Activated CD8-positive, alpha-beta memory T cell treated with anti-CD3 and anti-CD28 coated beads, Interleukin-2, amount 10 ng/mL, durations not matched to agents 7 days and 5 days (primary cell): ENCODE measurements around the gene COX7A2L. TPM values are rescaled to one million over a fixed set of nuclear protein-coding genes. Genes with fewer than 3 reads are reported as not detected.
"Not testable (repeated sequence)": the region's sequence is repeated elsewhere in the genome, so short reads cannot be mapped to it uniquely, and the experiment has no call there.

Experiments
- ATAC-seq: fragments of 150-1000 bp; cut with Tn5 transposase; one replicate; pipeline ENCODE4 v1.10.0; 2021; ENCODE audit warnings: moderate library complexity
- CTCF ChIA-PET: fragments of 350-600 bp; sonication (Branson Sonifier 250); formaldehyde crosslinking; loops from one replicate; lab custom pipeline; 2021; ENCODE audit warnings: antibody characterized with exemption; lab: Charles Lee
- DNase-seq: peaks from one replicate; pipeline ENCODE4 v3.0.0-alpha.2; 2020
- H3K27ac Mint-ChIP-seq: one replicate; pipeline ENCODE4 v1.8.0; 2021; ENCODE audit warnings: mild to moderate bottlenecking, mixed read lengths
- H3K27me3 Mint-ChIP-seq: one replicate; pipeline ENCODE4 v1.8.0; 2021; ENCODE audit warnings: mixed read lengths
- H3K36me3 Mint-ChIP-seq: one replicate; pipeline ENCODE4 v1.8.0; 2021; ENCODE audit warnings: mild to moderate bottlenecking, mixed read lengths
- H3K4me1 Mint-ChIP-seq: one replicate; pipeline ENCODE4 v1.8.0; 2021; ENCODE audit warnings: mixed read lengths
- H3K4me3 Mint-ChIP-seq: one replicate; pipeline ENCODE4 v1.8.0; 2021; ENCODE audit warnings: mild to moderate bottlenecking, moderate library complexity, mixed read lengths
- H3K9me3 Mint-ChIP-seq: one replicate; pipeline ENCODE4 v1.8.0; 2022; ENCODE audit warnings: low read depth, mixed read lengths
- total RNA-seq, 2 experiments: library from RNA; stranded (reverse); gene quantifications; one replicate each; pipeline ENCODE4 v1.2.3, GENCODE V29; 2021

COX7A2L gene
- total RNA-seq, 2 experiments from 2014 or later = 80.0 to 92.6 TPM

DNA sequence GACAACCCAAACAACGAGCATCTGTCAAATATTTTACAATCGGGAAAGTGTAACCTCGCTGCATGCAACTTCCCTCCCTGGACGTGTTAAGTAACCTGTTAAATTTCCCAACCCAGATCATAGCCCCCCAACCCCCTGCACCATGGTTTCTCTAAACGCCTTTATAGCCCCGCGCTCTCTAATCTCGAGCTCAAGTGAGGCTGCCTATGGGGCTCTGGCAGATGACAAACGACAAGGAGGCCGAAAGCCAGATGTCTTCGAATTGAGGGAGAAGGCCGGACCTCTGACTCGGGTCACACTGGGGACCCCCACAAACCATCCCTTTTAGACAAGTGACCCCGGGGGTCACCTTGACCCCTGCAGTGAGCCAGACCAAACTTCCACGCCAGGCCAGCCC is 526 bp downstream of the COX7A2L start:
- ATAC-seq = no peak
- Mint-ChIP-seq H3K27me3 (peaks cover 3% of the 10 kb centered on the region), H3K27ac (peak overlapping the region; percentile 88), H3K4me1 (peaks cover 34% of the 10 kb centered on the region), H3K36me3 (peaks cover 12% of the 10 kb centered on the region), H3K4me3 (peak overlapping the region; percentile 83), H3K9me3 (no peaks in the 10 kb centered on the region)
- CTCF ChIA-PET = interaction anchor here (0.9 to 1.7 kb wide), 4 partner anchors 9 to 265 kb away, joined by 3 to 7 read pairs (median 4); no protein-coding TSS in a partner anchor
- no peak for DNase-seq

GRCh38 chr2:42359965-42360483 is 993 bp downstream of the COX7A2L start:
- Mint-ChIP-seq H3K27ac (peak overlapping the region; percentile 88), H3K4me3 (peak overlapping the region; percentile 83), H3K27me3 (peaks cover 3% of the 10 kb centered on the region), H3K4me1 (peaks cover 36% of the 10 kb centered on the region), H3K36me3 (peaks cover 14% of the 10 kb centered on the region), H3K9me3 (no peaks in the 10 kb centered on the region)
- CTCF ChIA-PET = interaction anchor here (0.6 to 1.6 kb wide), 6 partner anchors 9 to 519 kb away, joined by 3 to 5 read pairs (median 3); no protein-coding TSS in a partner anchor
- peak; percentile 56 for DNase-seq
- ATAC-seq = peak; percentile 3

DNA sequence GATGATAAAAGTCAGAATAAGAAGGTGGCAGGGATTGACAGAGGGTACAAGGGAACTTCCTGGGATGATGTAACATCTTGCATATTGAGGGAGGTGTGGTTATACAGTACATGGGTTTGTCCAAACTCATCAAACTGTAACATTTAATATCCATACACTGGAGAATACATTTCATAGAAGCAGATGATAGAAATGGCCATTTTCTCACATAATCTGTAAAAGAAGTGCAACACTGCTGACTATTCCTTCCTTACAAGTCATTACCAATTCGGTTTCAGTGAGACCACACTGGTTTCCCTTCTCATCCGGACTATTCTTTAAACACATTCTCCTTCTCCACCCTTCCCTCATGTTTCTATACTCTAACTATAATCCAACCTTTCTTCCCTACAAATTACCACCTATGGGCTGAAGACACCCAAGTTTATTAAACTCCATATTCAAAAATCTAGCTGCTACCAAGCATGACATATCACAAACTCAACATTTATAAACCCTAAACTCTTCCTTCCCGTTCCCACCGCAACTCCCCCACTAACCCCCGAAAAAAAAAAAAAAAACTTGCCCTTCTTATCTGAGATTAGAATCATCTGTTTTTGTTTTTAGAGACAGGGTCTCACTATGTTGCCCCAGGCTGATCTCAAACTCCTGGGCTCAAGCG is 1.6 kb downstream of the COX7A2L start:
- H3K9me3 Mint-ChIP-seq = no peaks in the 10 kb centered on the region
- H3K27ac Mint-ChIP-seq = peak overlapping the region; percentile 88
- CTCF ChIA-PET = interaction anchor here (0.6 to 1.6 kb wide), 6 partner anchors 31 to 518 kb away, joined by 3 to 5 read pairs (median 3); no protein-coding TSS in a partner anchor
- H3K36me3 Mint-ChIP-seq = peaks cover 15% of the 10 kb centered on the region
- ATAC-seq (no peak), DNase-seq (no peak)
- peak overlapping the region; percentile 83 for H3K4me3 Mint-ChIP-seq
- H3K27me3 Mint-ChIP-seq = peaks cover 3% of the 10 kb centered on the region
- peaks cover 42% of the 10 kb centered on the region for H3K4me1 Mint-ChIP-seq

DNA sequence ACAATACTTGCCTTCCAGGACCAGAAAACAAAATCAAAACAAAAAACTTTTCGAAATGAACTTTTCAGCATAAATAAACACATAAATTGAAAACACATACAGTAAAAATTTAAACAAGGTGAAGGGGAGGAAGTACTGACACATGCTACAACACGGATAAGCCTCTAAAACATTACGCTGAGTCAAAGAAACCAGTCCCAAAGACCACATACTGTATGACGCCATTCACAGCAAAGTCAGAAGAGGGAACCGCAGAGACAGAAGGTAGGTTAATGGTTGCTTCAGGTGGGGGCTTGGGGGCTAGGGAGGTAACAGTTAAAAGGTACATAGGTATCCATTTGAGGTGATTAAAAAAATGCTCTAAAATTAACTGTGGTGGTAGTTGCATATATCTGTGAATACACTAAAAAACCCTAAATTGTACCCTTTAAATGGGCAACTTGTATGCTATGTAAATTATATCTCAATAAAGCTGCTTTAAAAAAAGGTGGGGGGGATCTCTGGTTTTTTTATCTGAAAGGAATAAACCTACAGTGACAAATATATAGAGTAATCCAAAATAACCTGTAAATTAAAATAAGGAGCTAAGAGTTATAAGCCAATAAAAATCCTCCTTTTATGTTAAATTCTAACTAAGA is 7.1 kb downstream of the COX7A2L start:
- Mint-ChIP-seq H3K4me1 (peaks cover 37% of the 10 kb centered on the region), H3K36me3 (peaks cover 48% of the 10 kb centered on the region), H3K27me3 (no peaks in the 10 kb centered on the region), H3K27ac (peak overlapping the region; percentile 25), H3K4me3 (no peak overlapping the region), H3K9me3 (no peaks in the 10 kb centered on the region)
- CTCF ChIA-PET = interaction anchor here (0.8 to 1.3 kb wide), 2 partner anchors 25 to 486 kb away, joined by 3 read pairs; no protein-coding TSS in a partner anchor
- DNase-seq (no peak), ATAC-seq (peak; percentile 88)

DNA sequence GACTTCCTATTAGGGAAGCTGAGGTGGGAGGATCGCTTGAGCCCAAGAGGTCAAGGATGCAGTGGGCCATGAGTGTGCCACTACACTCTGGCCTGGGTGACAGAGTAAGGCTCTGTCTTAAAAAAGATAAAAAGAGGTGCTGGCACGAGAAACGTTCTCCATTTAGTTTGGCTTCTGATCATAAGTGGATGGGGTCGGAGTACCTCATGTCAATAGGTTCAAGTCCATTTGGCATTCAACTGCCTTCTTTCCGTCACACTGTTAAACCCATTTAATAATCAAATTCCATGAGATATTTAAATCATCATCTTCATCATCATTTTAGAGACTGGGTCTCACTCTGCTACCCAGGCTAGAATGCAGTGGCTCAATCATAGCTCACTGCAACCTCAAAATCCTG is 9.2 kb downstream of the COX7A2L start:
- Mint-ChIP-seq H3K36me3 (peaks cover 56% of the 10 kb centered on the region), H3K27me3 (no peaks in the 10 kb centered on the region), H3K27ac (no peak overlapping the region), H3K4me1 (peaks cover 19% of the 10 kb centered on the region), H3K4me3 (no peak overlapping the region), H3K9me3 (no peaks in the 10 kb centered on the region)
- ATAC-seq = no peak
- DNase-seq = no peak
- CTCF ChIA-PET = interaction anchor here (1.0 kb wide), 1 partner anchor 9 kb away, joined by 4 read pairs; no protein-coding TSS in a partner anchor

DNA sequence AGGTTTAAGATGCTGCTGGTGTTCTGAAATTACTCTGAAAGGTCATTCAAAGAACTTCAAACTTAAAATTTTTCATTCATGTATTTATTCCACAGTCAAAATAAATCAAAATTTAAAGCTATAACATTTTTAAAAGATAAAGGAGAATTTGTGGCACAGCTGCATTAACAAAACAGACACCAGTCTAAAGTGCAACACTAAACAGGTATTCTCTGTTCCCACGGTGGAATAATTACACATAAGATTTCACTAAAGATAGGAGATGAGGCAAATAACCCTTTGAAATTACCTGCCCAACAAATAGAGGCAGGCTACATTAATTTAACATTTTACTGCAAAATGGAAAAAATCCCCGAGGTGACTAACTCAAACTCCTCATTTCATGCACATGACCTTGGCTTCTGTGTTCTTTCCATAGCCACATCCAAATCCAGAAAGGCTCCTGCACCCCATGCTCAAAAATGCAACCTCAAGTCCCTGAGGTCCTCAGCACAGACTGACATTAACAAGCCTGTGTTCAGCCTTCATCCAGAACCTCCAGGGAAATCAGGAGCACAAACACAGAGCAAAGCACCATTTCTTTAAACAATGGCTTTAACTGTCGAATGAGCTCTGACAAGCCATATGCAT is 10.5 kb downstream of the COX7A2L start:
- Mint-ChIP-seq H3K9me3 (no peaks in the 10 kb centered on the region), H3K4me3 (no peak overlapping the region), H3K27me3 (no peaks in the 10 kb centered on the region), H3K36me3 (peaks cover 56% of the 10 kb centered on the region), H3K27ac (no peak overlapping the region), H3K4me1 (peaks cover 14% of the 10 kb centered on the region)
- DNase-seq = no peak
- CTCF ChIA-PET = interaction anchor here (1.0 kb wide), 1 partner anchor 10 kb away, joined by 4 read pairs; no protein-coding TSS in a partner anchor
- ATAC-seq = no peak

DNA sequence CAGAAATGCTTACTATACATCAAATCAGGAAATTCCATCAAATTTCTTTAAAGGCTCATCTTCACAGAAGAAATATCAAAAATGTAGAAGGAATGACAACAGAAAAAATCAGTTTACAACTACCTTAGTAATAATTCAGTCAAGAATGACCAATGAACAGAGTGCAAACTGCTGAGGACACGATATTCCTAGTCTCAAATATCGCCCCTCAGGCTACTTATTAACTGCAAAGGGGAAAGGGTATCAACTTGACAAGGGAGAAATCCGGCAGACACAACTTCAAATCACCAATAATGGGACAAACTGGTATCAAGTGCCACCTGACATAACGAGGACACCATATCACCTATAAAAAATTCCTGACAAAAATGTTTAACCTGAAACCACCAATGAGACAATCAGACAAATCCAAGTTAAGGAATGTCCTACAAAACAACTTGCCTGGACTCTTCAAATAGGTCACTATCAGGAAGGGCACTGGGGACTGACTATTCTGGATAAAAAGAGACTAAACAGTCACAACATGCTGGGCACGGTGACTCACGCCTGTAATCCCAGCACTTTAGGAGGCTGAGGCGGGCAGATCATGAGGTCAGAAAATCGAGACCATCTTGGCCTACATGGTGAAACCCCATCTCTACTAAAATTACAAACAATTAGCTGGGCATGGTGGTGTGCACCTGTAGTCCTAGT is 12.8 kb downstream of the COX7A2L start:
- CTCF ChIA-PET = no interaction called here
- Mint-ChIP-seq H3K4me3 (no peak overlapping the region), H3K36me3 (peaks cover 59% of the 10 kb centered on the region), H3K4me1 (peaks cover 6% of the 10 kb centered on the region), H3K27me3 (no peaks in the 10 kb centered on the region), H3K27ac (no peak overlapping the region), H3K9me3 (no peaks in the 10 kb centered on the region)
- ATAC-seq (no peak), DNase-seq (no peak)

- peaks cover 14% of the 10 kb centered on the region for H3K4me1 Mint-ChIP-seq
- ATAC-seq, DNase-seq, H3K27me3 Mint-ChIP-seq, H3K27ac Mint-ChIP-seq, H3K4me3 Mint-ChIP-seq, H3K9me3 Mint-ChIP-seq: not testable (repeated sequence)
- H3K36me3 Mint-ChIP-seq = peaks cover 57% of the 10 kb centered on the region
- CTCF ChIA-PET = interaction anchor here (0.7 kb wide), 1 partner anchor 464 kb away, joined by 3 read pairs; no protein-coding TSS in a partner anchor
These were observed 13.5 kb downstream of the COX7A2L start for GRCh38 chr2:42347518-42347917.

DNA sequence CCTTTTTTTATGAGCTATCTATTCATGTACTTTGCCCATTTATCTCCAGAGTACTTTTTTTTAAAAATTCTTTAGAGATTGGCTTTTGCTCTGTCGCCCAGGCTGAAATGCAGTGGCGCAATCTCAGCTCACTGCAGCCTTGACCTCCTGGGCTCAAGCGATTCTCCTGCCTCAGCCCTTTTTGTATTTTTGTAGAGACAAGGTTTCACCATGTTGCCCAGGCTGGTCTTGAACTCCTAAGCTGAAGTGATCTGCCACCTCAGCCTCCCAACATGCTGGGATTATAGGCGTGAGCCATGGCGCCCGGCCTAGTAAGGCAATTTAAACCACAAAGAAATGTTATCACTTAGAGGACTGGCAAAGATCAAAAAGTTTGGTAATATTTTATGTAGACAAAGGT is 14.2 kb downstream of the COX7A2L start:
- CTCF ChIA-PET = interaction anchor here (1.2 kb wide), 1 partner anchor 16 kb away, joined by 3 read pairs; no protein-coding TSS in a partner anchor
- peaks cover 53% of the 10 kb centered on the region for H3K36me3 Mint-ChIP-seq

DNA sequence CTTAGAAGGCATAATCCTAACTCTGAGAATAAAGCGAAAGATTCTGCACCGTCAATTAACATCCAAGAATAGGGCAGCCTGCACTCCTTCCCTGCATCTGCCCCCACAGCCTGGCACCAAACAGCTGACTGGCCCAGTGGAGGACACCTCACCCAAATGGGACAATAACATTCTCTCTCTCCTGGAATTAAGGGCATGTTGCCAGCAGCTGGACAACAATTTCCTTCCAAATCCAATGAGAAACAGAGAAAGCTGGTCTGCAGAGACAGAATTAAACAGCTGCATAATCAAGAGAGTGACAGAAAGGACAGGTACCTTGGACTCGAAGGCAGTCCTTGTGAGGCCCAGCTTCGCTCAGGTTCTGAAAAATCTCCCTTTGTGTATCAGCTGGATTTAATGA is 15.0 kb downstream of the COX7A2L start:
- Mint-ChIP-seq H3K4me3 (no peak overlapping the region), H3K36me3 (peaks cover 53% of the 10 kb centered on the region), H3K27ac (no peak overlapping the region), H3K4me1 (peaks cover 29% of the 10 kb centered on the region), H3K9me3 (no peaks in the 10 kb centered on the region), H3K27me3 (no peaks in the 10 kb centered on the region)
- CTCF ChIA-PET = interaction anchor here (1.2 kb wide), 1 partner anchor 15 kb away, joined by 3 read pairs; no protein-coding TSS in a partner anchor
- DNase-seq (no peak), ATAC-seq (no peak)

More for the DNA sequence above, 14.2 kb downstream of the COX7A2L start:
- not testable (repeated sequence) for H3K27me3 Mint-ChIP-seq, DNase-seq, H3K9me3 Mint-ChIP-seq, H3K4me3 Mint-ChIP-seq, H3K27ac Mint-ChIP-seq, ATAC-seq
- peaks cover 20% of the 10 kb centered on the region for H3K4me1 Mint-ChIP-seq

GRCh38 chr2:42342795-42343241 is 18.2 kb downstream of the COX7A2L start:
- H3K4me3 Mint-ChIP-seq = no peak overlapping the region
- ATAC-seq (no peak), DNase-seq (no peak)
- H3K9me3 Mint-ChIP-seq = no peaks in the 10 kb centered on the region
- H3K4me1 Mint-ChIP-seq = peaks cover 29% of the 10 kb centered on the region
- no peak overlapping the region for H3K27ac Mint-ChIP-seq
- H3K27me3 Mint-ChIP-seq = no peaks in the 10 kb centered on the region
- peaks cover 51% of the 10 kb centered on the region for H3K36me3 Mint-ChIP-seq
- CTCF ChIA-PET = no interaction called here

DNA sequence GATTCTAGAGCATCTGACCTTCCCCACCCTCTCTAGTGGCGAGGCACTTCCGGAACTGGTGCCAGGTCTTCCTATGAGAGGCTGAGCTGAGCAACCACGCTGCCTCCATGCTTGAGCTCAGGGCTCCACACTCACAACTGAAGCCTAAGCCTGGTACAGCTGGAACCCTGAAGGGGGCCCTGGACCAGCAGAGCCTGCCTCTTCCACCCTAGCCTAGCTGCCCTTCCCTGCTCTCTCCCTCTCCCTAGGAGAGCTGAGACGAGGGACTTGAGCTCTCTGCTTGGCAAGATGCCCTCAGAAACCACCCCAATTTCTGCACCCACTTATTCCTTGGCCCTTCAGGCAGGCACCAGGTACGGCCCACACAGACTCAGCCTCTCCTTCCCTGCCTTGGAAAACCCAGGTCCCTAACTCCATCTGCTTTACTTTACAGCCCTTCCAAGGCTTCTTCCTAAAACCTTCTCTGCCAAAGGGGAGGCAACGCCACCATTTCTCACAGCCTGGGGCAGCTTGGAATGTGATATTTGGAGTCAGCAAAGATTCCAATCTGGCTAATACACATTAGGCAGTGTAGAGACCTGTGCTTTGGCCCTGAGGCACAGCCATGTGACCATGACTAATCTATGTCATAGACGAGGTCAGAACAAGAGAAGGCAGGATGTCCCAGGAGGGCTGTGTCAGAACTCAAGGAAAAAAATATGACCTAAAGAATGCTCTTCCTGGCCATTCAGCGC is 18.8 kb downstream of the COX7A2L start:
- H3K36me3 Mint-ChIP-seq = peaks cover 53% of the 10 kb centered on the region
- CTCF ChIA-PET = interaction anchor here (1.2 kb wide), 1 partner anchor 255 kb away, joined by 4 read pairs; no protein-coding TSS in a partner anchor
- DNase-seq = no peak
- no peaks in the 10 kb centered on the region for H3K27me3 Mint-ChIP-seq
- H3K27ac Mint-ChIP-seq = peak overlapping the region; percentile 52
- peaks cover 29% of the 10 kb centered on the region for H3K4me1 Mint-ChIP-seq
- peak; percentile 76 for ATAC-seq
- H3K4me3 Mint-ChIP-seq = no peak overlapping the region
- no peaks in the 10 kb centered on the region for H3K9me3 Mint-ChIP-seq
